ENCODE measurements around the gene DCHS2.

The DCHS2 gene

DNA sequence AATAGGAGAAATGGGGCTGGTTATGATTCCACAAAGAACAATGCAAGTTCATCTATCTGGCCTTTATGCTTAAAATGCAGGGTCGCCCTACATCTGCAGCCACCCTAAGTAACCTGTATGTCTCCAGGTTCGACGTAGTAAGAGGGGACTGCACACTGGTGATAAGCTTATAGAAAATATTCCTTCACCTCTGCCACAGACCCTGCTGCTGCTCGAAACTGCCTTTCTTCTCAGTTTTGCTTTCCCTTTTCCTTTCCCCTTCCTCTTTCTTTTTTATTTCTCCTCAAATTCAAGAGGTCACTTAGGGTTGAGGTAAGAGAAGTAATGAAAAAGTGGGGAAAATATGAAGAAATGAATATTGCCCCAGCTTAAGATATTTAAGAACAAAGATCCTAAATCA lies 123.5 kb downstream of the DCHS2 start:
- DNase-seq (ENCODE audit: low spot score), result no peak

GRCh38 chr4:154367659-154368058 lies 123.9 kb downstream of the DCHS2 start:
- no peak for DNase-seq (ENCODE audit: low spot score)

DNA sequence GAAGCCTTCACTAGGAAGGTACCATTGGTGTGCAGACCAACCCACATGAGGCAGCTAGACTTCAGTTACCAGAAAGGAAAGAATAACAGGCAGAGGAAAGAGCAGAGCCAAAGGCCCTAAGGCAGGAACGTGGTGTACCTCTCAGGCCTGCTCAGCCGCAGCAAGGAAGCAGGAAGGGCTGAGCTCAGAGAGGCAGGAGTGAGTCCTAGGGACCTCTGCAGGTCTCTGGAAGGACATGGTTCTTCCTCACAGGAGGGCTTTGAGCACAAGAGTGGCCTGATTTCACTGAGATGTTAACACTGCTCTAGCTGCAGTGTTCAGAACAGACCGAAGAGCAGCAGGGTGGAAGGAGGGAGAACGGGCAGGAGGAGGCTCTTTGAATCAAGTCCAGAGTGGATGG lies 124.6 kb downstream of the DCHS2 start:
- DNase-seq (ENCODE audit: low spot score), result no peak

DNA sequence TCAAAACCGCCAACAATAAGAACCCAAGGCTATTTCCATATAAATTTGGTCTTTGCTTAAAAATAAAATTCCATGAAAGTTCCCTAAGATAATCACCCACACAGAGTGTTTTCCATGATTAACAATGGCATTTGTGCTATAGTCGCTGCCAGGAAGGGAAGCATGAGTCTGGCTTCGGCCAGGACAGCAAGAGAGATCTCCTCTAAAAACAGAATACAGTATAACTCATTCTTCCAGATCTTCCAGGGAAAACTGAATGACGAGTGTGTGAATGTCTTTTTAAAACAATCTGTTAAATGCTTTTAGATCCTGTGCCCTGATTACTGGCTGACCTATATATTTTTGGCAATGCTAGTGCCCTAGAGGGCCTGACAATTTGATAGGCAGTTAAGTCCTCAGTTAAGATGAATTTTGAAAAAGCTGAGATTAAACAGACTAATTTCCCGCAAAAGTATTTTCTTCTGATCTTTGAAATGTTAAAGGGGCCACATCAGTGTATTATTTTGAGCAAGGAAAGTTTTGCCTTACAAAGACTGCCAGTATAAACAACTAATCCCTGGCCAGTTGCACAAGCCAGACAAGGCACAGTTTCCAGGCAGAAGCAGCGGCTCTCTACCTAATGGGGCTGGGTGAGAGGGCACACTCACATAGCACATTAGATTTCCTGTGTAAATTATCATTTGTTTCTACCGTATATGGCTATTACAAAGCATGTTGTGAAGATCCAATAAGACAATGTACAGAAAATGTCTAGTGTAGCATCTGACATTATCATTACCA lies 127.3 kb downstream of the DCHS2 start:
- DNase-seq (ENCODE audit: low spot score), result no peak

DNA sequence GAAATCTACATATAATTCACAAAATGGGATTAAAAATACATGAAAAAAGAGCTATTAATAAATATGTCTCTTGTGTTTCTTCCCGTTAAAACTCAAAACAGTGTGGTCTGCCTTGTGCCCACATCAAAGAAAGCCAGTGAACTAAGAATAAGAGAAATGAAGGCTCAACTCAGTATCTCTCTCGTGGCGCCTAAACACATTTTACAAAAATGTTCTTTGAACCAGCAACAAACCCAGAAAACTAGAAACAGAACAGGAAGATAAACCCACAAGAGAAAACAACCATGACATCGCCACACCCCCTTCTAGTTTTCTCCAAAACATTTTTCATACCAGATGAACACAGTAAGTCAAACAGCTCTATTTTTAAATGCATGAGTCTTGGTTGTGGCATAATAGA lies 130.1 kb downstream of the DCHS2 start:
- no peak for DNase-seq (ENCODE audit: low spot score)

- no peak for DNase-seq (ENCODE audit: low spot score)
These were observed 131.1 kb downstream of the DCHS2 start for GRCh38 chr4:154360491-154360890.

DNA sequence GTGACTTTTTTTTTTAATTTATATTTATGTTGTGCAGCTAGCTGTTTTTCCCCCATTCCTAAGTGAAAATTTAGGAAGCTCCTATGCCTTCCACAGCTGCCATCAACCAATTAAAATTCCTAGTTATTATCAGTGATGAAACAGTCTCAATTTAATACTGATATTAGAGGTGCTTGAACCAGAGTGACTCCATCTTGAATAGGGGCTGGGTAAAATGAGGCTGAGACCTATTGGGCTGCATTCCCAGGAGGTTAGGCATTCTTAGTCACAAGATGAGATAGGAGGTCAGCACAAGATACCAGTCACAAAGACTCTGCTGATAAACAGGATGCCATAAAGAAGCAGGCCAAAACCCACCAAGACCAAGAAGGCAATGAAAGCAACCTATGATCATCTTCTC lies 136.7 kb downstream of the DCHS2 start:
- no peak for DNase-seq (ENCODE audit: low spot score)

- peak; percentile 30 for DNase-seq (ENCODE audit: low spot score)
These were observed 141.8 kb downstream of the DCHS2 start for GRCh38 chr4:154349829-154350228.

DNA sequence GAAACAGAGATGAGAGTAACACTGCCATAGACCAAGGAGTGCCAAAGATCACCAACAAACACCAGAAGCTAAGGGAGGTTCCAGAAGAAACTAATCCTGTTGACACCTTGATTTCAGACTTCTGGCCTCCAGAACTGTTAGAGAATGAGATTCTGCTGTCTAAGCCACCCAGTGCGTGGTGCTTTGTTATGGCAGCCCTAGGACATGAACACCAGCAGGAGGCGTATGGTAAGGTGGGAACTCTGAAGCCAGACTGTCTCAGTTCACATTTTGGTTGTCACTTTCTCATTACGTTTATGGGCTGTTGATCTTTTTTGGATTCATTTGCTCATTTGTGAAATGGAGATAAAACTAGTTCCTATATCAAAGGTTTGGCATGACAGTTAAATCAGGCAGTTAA lies 142.9 kb downstream of the DCHS2 start:
- DNase-seq (ENCODE audit: low spot score), result no peak

DNA sequence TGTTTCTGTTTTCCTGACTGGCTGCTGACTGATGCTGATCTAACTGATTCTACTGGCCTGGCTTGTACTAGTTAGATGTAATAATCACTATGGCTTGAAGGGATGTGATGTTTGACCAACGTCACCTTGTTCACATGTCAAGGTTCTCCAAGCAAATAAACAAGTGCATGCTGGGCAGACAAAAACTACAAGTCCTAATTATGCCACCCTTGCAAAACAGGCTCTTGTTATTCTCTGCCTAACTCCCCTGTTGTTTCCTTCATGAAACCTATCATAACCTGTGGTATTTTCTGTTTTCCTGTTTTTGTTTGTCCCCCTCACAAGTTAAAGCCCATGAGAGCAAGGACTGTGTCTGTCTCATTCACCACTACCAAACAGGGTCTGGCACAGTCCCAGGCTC lies 146.2 kb downstream of the DCHS2 start:
- DNase-seq (ENCODE audit: low spot score), result no peak

DNA sequence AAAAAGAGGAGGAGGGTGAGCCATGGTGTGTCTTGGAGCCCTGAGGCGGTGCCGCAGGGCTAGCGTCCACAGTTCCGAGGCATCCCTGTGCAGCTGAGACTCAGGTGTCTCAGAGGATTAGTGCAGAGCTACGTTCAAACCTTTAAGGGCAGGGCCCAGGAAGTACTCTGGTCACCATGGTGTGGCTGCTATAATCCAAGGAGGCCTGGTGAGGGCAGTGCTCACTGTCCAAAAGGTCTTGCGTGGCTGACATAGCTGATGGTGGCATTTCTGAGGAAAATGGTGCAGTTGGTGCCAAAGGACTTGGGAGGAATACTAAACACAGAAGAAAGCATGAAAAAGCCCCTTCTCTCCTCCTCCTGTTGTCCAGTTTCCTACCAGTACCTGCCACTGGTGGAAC lies 146.9 kb downstream of the DCHS2 start:
- no peak for DNase-seq (ENCODE audit: low spot score)

- no peak for DNase-seq (ENCODE audit: low spot score)
These were observed 147.9 kb downstream of the DCHS2 start for GRCh38 chr4:154343651-154344050.

- no peak for DNase-seq (ENCODE audit: low spot score)
These were observed 150.2 kb downstream of the DCHS2 start for GRCh38 chr4:154341448-154341847.

- DNase-seq (ENCODE audit: low spot score), result no peak
These were observed 156.0 kb downstream of the DCHS2 start for GRCh38 chr4:154335588-154335987.

GRCh38 chr4:154332681-154333421 lies 158.7 kb downstream of the DCHS2 start:
- no peak for DNase-seq (ENCODE audit: low spot score)

GRCh38 chr4:154329939-154330338 lies 161.7 kb downstream of the DCHS2 start:
- no peak for DNase-seq (ENCODE audit: low spot score)

- peak; percentile 41 for DNase-seq (ENCODE audit: low spot score)
These were observed 162.2 kb downstream of the DCHS2 start for GRCh38 chr4:154329268-154329868.

DNA sequence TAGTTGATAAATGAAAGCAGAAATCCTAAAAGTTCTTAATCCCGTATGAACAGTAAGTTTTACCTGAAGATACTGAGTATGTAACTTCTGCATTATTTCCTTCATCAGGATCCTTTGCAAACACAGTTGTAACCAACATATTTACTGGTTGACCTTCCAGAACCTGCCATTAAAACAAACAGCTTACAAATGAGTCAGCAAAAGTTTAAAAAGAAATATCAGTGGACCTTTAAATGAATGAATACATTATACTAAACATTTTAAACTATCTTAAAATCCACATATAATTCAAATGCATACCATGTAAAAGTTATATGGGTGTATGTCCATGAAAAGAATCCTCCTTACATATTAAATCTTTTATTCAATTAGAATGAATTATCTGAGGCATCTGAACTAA lies 163.6 kb downstream of the DCHS2 start:
- DNase-seq (ENCODE audit: low spot score), result no peak

DNA sequence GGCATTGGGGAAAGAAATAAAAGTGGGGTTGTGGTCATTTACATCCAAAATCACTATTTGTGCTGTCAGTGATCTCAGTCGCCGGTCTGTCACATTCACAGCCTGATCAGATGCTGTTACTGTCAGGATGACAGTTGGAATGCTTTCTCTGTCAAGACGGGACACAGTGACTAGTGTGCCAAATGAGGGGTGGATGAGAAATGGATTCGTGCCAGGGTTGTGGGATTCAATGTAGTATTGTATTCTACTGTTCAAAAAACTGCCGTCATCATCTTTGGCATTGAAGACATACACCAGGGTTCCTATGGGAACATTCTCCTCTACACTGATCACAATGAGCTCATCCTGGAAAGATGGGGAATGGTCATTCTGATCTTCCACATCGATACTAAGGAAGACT lies 171.1 kb downstream of the DCHS2 start:
- no peak for DNase-seq (ENCODE audit: low spot score)

DNA sequence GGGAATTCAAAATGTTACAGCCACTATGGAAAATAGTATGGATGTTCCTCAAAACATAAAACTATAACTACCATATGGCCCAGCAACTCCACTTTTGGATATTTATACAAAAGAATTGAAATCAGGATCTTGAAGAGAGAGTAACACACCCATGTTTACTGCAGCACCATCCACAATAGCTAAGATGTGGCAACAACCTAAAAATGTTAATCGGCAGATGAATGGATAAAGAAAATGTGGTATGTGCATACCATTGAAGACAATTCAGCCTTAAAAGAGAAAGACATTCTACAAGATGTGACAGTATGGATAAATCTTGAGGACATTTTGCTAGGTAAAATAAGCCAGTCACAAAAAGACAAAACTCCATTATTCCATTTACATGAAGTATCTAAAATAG lies 171.9 kb downstream of the DCHS2 start:
- DNase-seq (ENCODE audit: low spot score), result no peak

- DNase-seq (ENCODE audit: low spot score), result no peak
These were observed 174.2 kb downstream of the DCHS2 start for GRCh38 chr4:154317201-154317999.

DNA sequence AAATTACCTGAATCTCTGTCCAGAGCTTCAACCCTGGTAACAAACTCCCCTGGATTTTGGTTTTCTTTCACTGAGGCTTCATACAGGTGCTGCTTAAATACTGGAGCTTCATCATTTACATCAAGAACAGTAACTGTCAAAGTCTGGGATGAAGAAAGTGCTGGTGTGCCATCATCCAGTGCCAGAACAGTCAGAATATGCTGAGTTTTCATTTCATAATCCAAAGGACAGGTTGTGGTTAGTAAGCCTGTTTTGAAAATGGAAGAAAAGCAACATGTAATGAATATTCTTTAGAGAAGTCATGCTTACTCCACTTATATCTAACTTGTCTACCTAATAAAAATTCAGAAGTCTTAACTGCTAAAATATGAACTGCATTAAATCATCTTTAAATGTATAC lies 175.9 kb downstream of the DCHS2 start:
- no peak for DNase-seq (ENCODE audit: low spot score)
